ENCODE data around the gene POLG2.

GRCh38 chr17:64439956-64440355, 56.9 kb downstream of the POLG2 start:
- no peak for TF ChIP-seq CTCF (IDR thresholded peaks at IDR 0.05; ENCODE audit: extremely low read depth in 1 of 2, insufficient read depth in 1 of 2, low read depth in 1 of 2, low read length in 2 of 2)
- no peak for TF ChIP-seq POLR2A (IDR thresholded peaks at IDR 0.05; ENCODE audit: low read depth, low read length)
- no peak for TF ChIP-seq MAX (IDR thresholded peaks at IDR 0.05; ENCODE audit: insufficient read depth, insufficient read length)
- TF ChIP-seq JUN (IDR thresholded peaks at IDR 0.05; ENCODE audit: borderline replicate concordance, insufficient read depth, insufficient read length, low read depth) = no peak

Measured in endothelial cell of umbilical vein (primary cell).